Gastrocnemius medialis (tissue), 4 donors: ENCODE measurements around the gene GTSE1. TPM values are rescaled to one million over a fixed set of nuclear protein-coding genes. Genes with fewer than 3 reads are reported as not detected.

Source experiments
- ATAC-seq, 2 donors: fragments of 150-250 bp; one replicate each; pipeline ENCODE4 v1.9.1; 2016
- DNase-seq, 2 donors: peaks; one replicate each; pipeline ENCODE4 v3.0.0-alpha.2; 2019
- H3K27ac ChIP-seq, 4 donors: fragments of 200-600 bp; sonication (generic); 1 replicate in 1 of 4; 2 replicates in 3 of 4; pipeline ENCODE4 v1.5.1; 2016 to 2018; ENCODE audit warnings: mild to moderate bottlenecking in 2 of 4, moderate library complexity in 1 of 4
- H3K27me3 ChIP-seq, 3 donors: fragments of 200-600 bp; sonication (generic) in 2 of 3; 1 replicate in 1 of 3; 2 replicates in 2 of 3; pipeline versions ENCODE4 v1.5.1 to v1.6.0; 2016 to 2019; ENCODE audit warnings: mild to moderate bottlenecking in 1 of 3, moderate library complexity in 1 of 3
- H3K36me3 ChIP-seq, 2 donors: fragments of 200-600 bp; sonication (generic) in 1 of 2; one replicate each; pipeline ENCODE4 v1.5.1; 2017 to 2018
- H3K4me1 ChIP-seq, 2 donors: fragments of 200-600 bp; sonication (generic) in 1 of 2; one replicate each; pipeline ENCODE4 v1.5.1; 2016 to 2017; ENCODE audit warnings: mild to moderate bottlenecking in 2 of 2
- H3K4me3 ChIP-seq, 4 donors: fragments of 200-600 bp; sonication (generic) in 3 of 4; 1 replicate in 1 of 4; 2 replicates in 3 of 4; pipeline ENCODE4 v1.5.1; 2016 to 2019; ENCODE audit warnings: mild to moderate bottlenecking in 2 of 4
- H3K9me3 ChIP-seq, 3 donors: fragments of 200-600 bp; sonication (generic) in 2 of 3; 1 replicate in 1 of 3; 2 replicates in 2 of 3; pipeline ENCODE4 v1.5.1; 2016 to 2019
- CTCF ChIP-seq, 5 experiments: fragments of 450-650 bp in 3 of 5; fragments of 200-600 bp in 2 of 5; sonication (generic) in 2 of 5; IDR thresholded peaks in 4 of 5; conservative IDR thresholded peaks in 1 of 5; 1 replicate in 4 of 5; 2 replicates in 1 of 5; pipeline ENCODE4 v1.5.1; 2016 to 2019; ENCODE audit warnings: antibody characterized with exemption in 5 of 5, mild to moderate bottlenecking in 3 of 5, moderate library complexity in 3 of 5
- POLR2A ChIP-seq, 2 donors: fragments of 450-650 bp; IDR thresholded peaks; one replicate each; pipeline ENCODE4 v1.6.1; 2017; ENCODE audit warnings: antibody characterized with exemption in 2 of 2, mild to moderate bottlenecking in 2 of 2, moderate library complexity in 2 of 2
- in situ Hi-C, 4 donors: fragments of 200-750 bp; cut with MboI; loops; one replicate each; pipeline versions ENCODE4 v1.15.0 to v1.8.0; 2017; ENCODE audit warnings: low sequenced_read_pairs in 4 of 4
- intact Hi-C: fragments of 100-400 bp; cut with DNase I; formaldehyde crosslinking; loops from one replicate; pipeline ENCODE4 v1.15.1; 2023; ENCODE audit warnings: low total_unique reads
- total RNA-seq, 4 donors: library from RNA; depleted of rRNA; stranded (reverse); fragments of >200 nt; gene quantifications; one replicate each; pipeline versions ENCODE4 v1.1.0 to v1.2.3, GENCODE V29; 2016

Gene GTSE1
- total RNA-seq, 4 donors from 2014 or later: 0.13 to 0.49 TPM; not detected in 2

GRCh38 chr22:46338636-46339035 is 42.0 kb downstream of the GTSE1 start:
- in situ Hi-C loops: no loop called here

DNA sequence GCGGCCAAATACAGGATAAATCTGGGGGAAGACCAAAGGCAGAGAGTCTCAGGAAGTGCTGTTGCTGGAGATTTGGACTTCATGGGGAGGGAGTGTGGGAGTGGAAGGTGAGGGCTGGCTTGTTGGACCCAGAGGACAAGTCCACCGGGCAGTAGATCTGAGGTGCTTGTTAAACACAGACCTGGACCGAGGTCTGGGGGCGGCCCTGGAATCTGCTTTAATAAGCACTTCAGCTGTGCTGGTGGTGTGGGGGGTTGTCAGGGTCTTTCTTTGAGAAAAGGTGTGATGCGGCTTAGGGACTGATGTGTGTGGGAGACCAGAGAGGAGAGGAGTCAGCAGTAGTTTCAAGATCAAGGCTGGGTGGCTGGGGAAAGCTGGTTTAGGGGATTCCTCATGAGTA is 43.3 kb downstream of the GTSE1 start:
- H3K27ac ChIP-seq: no peak overlapping the region
- H3K27me3 ChIP-seq: no peaks in the 10 kb centered on the region
- H3K4me1 ChIP-seq: peaks cover 12 to 13% of the 10 kb centered on the region in 2 donors
- DNase-seq (no peak), ATAC-seq (no peak)
- H3K36me3 ChIP-seq: peaks cover 0 to 67% of the 10 kb centered on the region in 2 donors
- TF ChIP-seq CTCF (IDR thresholded peaks at IDR 0.05 in 4 of 5, conservative IDR thresholded peaks at IDR 0.05 in 1 of 5): no peak
- no peak for TF ChIP-seq POLR2A (IDR thresholded peaks at IDR 0.05)
- intact Hi-C loops: no loop called here
- no peak overlapping the region for H3K4me3 ChIP-seq
- in situ Hi-C loops: no loop called here
- H3K9me3 ChIP-seq: no peaks in the 10 kb centered on the region

More at GRCh38 chr22:46338636-46339035, 42.0 kb downstream of the GTSE1 start:
- H3K9me3 ChIP-seq: no peaks in the 10 kb centered on the region
- intact Hi-C loops: no loop called here
- H3K27ac ChIP-seq: no peak overlapping the region
- H3K27me3 ChIP-seq: no peaks in the 10 kb centered on the region
- H3K4me1 ChIP-seq: peaks cover 13 to 16% of the 10 kb centered on the region in 2 donors
- ATAC-seq: no peak
- TF ChIP-seq POLR2A (IDR thresholded peaks at IDR 0.05): no peak
- no peak for TF ChIP-seq CTCF (IDR thresholded peaks at IDR 0.05 in 4 of 5, conservative IDR thresholded peaks at IDR 0.05 in 1 of 5)
- H3K4me3 ChIP-seq: no peak overlapping the region
- no peak for DNase-seq
- peaks cover 0 to 53% of the 10 kb centered on the region in 2 donors for H3K36me3 ChIP-seq

DNA sequence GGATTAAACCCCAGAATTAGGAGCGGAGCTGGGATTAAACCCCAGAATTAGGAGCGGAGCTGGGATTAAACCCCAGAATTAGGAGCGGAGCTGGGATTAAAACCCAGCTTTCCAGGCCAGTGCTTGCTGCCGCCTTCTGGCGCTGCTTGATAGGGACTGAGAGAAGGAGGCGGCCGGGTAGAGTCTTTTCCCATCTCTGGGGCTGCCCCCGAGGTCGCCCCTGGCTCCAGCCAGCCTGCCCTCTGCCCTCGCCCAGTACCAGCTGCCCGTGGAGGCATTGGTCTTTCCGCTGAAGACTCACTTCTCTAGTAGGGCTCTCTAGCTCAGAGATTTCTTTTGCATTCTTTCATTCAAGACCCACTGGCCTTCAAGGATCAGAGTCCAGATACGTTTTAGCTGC is 44.0 kb downstream of the GTSE1 start:
- no peak overlapping the region for H3K27ac ChIP-seq
- in situ Hi-C loops (no loop called here), intact Hi-C loops (no loop called here)
- H3K4me3 ChIP-seq: no peak overlapping the region
- H3K4me1 ChIP-seq: peaks cover 11 to 13% of the 10 kb centered on the region in 2 donors
- H3K27me3 ChIP-seq: no peaks in the 10 kb centered on the region
- DNase-seq (no peak), ATAC-seq (no peak)
- H3K9me3 ChIP-seq: no peaks in the 10 kb centered on the region
- H3K36me3 ChIP-seq: peaks cover 0 to 74% of the 10 kb centered on the region in 2 donors
- TF ChIP-seq CTCF (IDR thresholded peaks at IDR 0.05 in 4 of 5, conservative IDR thresholded peaks at IDR 0.05 in 1 of 5) (no peak), POLR2A (IDR thresholded peaks at IDR 0.05) (no peak)

DNA sequence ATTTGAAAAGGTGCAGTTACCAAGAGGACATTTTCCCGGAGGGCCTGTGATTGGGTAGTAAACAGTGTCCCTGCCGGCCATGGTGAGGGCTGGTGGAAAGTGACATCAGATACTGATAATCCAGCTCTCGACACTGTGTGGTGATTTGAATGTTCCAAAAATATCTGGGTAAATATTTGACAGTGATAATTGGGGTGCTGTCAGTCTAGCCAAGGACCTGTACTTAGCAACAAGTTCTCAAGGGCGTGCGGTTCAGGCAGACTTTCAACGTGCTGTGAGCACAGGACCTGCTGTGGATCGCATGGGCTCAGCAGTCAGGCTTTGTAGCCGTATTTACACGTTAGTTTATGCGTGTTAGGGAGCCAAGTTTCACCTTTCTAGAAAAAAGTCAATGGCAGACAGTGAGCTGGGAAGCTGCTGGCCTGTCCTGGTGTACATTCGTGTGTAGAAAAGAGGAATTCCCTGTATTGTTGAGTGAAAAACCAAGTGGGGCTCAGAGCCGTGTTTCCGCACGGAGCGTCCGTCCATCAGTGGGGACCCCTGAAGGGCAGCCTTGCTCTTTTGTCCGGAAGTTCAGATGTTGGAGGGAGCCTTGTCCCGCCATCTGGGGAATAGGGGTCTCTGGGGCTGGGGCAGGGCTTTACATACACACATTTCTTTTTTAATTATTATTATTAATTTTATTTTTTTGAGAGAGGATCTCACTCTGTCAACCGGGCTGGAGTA is 50.2 kb downstream of the GTSE1 start:
- in situ Hi-C loops: no loop called here
- intact Hi-C loops: no loop called here
- no peak overlapping the region for H3K4me3 ChIP-seq
- DNase-seq: no peak
- no peaks in the 10 kb centered on the region for H3K27me3 ChIP-seq
- no peaks in the 10 kb centered on the region for H3K9me3 ChIP-seq
- peaks cover 3 to 99% of the 10 kb centered on the region in 2 donors for H3K36me3 ChIP-seq
- H3K27ac ChIP-seq: peak overlapping the region in 2 of 4 donors; percentile 8 to 33
- no peaks in the 10 kb centered on the region for H3K4me1 ChIP-seq
- TF ChIP-seq POLR2A (IDR thresholded peaks at IDR 0.05): no peak
- no peak for TF ChIP-seq CTCF (IDR thresholded peaks at IDR 0.05 in 4 of 5, conservative IDR thresholded peaks at IDR 0.05 in 1 of 5)
- no peak for ATAC-seq
